Body of pancreas (tissue), 4 donors: ENCODE results near the gene MZF1. TPM values are rescaled to one million over a fixed set of nuclear protein-coding genes. Genes with fewer than 3 reads are reported as not detected.
A peak's percentile ranks its signal among the peaks of the same experiment; 100 is the strongest.

Experiments used
- ATAC-seq: fragments of 150-250 bp; one replicate; pipeline ENCODE4 v1.9.1; 2016
- DNase-seq, 4 donors: peaks; one replicate each; pipeline ENCODE4 v3.0.0-alpha.2; 2019
- H3K27ac ChIP-seq, 4 donors: fragments of 200-600 bp; sonication (generic); 1 replicate in 3 of 4; 2 replicates in 1 of 4; pipeline versions ENCODE4 v1.5.1 to v1.6.1; 2016 to 2019; ENCODE audit warnings: mild to moderate bottlenecking in 1 of 4, mixed read lengths in 1 of 4, moderate library complexity in 1 of 4
- H3K27me3 ChIP-seq, 2 donors: fragments of 200-600 bp; sonication (generic); one replicate each; pipeline ENCODE4 v1.6.0; 2016; ENCODE audit warnings: mild to moderate bottlenecking in 1 of 2
- H3K36me3 ChIP-seq, 2 donors: fragments of 200-600 bp; sonication (generic); replicated peaks in 1 of 2; 2 replicates each; pipeline ENCODE4 v1.5.1; 2016; ENCODE audit warnings: low read depth in 2 of 2; ENCODE audit not compliant: insufficient read depth in 1 of 2
- H3K4me1 ChIP-seq: fragments of 200-600 bp; sonication (generic); one replicate; pipeline ENCODE4 v1.6.0; 2016
- H3K4me3 ChIP-seq, 2 donors: fragments of 200-600 bp; sonication (generic); 1 replicate in 1 of 2; 2 replicates in 1 of 2; pipeline ENCODE4 v1.5.1; 2016 to 2019
- H3K9me3 ChIP-seq, 3 donors: fragments of 200-600 bp; sonication (generic); 1 replicate in 2 of 3; 2 replicates in 1 of 3; pipeline ENCODE4 v1.5.1; 2016
- CTCF ChIP-seq, 7 experiments: fragments of 450-650 bp in 4 of 7; fragments of 200-600 bp in 3 of 7; sonication (generic) in 3 of 7; IDR thresholded peaks; one replicate each; pipeline ENCODE4 v1.5.1; 2016 to 2019; ENCODE audit warnings: antibody characterized with exemption in 7 of 7
- POLR2A ChIP-seq, 3 donors: fragments of 450-650 bp; IDR thresholded peaks; one replicate each; pipeline ENCODE4 v1.6.1; 2016; ENCODE audit warnings: antibody characterized with exemption in 3 of 3, mild to moderate bottlenecking in 2 of 3
- WGBS, 2 donors: methylation state at CpG; one replicate each; pipeline ENCODE4 v1.1.5; 2017; 5-methylcytosine and 5-hydroxymethylcytosine counted together
- intact Hi-C: fragments of 100-400 bp; cut with DNase I; formaldehyde crosslinking; loops from one replicate; pipeline ENCODE4 v1.15.1; 2023
- total RNA-seq, 2 donors: library from RNA; depleted of rRNA; stranded (reverse); fragments of >200 nt; gene quantifications; one replicate each; pipeline ENCODE4 v1.1.0, GENCODE V29; 2016

MZF1 gene
- total RNA-seq, 2 donors from 2014 or later: 31.4 to 59.3 TPM

DNA sequence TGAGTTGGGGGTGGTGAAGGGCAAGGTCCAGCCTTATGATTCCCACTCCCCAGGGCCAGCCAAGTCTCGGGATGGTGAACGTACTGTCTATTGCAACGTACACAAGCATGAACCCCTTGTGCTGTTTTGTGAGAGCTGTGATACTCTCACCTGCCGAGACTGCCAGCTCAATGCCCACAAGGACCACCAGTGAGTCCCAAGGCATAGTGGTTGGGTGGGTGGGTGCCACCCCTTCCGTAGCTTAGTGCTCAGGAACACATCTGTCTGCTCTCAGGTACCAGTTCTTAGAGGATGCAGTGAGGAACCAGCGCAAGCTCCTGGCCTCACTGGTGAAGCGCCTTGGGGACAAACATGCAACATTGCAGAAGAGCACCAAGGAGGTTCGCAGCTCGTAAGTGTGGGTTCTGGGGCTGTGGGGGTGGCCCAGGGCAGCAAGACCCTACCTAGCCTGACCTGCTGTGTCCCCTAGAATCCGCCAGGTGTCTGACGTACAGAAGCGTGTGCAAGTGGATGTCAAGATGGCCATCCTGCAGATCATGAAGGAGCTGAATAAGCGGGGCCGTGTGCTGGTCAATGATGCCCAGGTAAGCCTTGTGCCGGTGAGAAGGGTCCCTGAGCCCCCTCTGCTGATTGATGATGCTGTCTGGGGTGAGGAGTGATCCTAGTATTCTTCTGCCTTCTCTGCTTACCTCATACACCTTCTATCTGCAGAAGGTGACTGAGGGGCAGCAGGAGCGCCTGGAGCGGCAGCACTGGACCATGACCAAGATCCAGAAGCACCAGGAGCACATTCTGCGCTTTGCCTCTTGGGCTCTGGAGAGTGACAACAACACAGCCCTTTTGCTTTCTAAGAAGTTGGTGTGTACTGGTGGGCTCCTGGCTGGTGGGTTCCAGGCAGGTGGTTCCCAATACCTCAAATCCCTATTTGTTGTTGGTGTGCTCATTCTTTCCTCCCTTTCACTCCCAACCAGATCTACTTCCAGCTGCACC, 25.5 kb downstream of the MZF1 start:
- intact Hi-C loops: no loop called here
- H3K36me3 ChIP-seq: peaks cover 12 to 43% of the 10 kb centered on the region in 2 donors
- H3K4me1 ChIP-seq: peaks cover 27% of the 10 kb centered on the region
- no peaks in the 10 kb centered on the region for H3K9me3 ChIP-seq
- H3K27me3 ChIP-seq: no peaks in the 10 kb centered on the region
- ATAC-seq (no peak), DNase-seq (no peak)
- 84 to 88% methylated on average over 10 to 18 of the region's 18 CpGs for WGBS, 2 donors
- H3K4me3 ChIP-seq: no peak overlapping the region
- TF ChIP-seq CTCF (IDR thresholded peaks at IDR 0.05) (no peak), POLR2A (IDR thresholded peaks at IDR 0.05) (no peak)
- no peak overlapping the region for H3K27ac ChIP-seq

GRCh38 chr19:58546019-58546530, 27.1 kb downstream of the MZF1 start:
- Histone ChIP-seq H3K4me3 (peak overlapping the region in 1 of 2 donors; percentile 85), H3K36me3 (peaks cover 12 to 38% of the 10 kb centered on the region in 2 donors), H3K4me1 (peaks cover 27% of the 10 kb centered on the region), H3K27me3 (no peaks in the 10 kb centered on the region), H3K9me3 (no peaks in the 10 kb centered on the region), H3K27ac (peak overlapping the region in 1 of 4 donors; percentile 99)
- ATAC-seq (no peak), DNase-seq (no peak)
- WGBS, 2 donors: 6 to 14% methylated on average over 1 of the region's 1 CpG
- TF ChIP-seq CTCF (IDR thresholded peaks at IDR 0.05) (no peak), POLR2A (IDR thresholded peaks at IDR 0.05) (no peak)
- intact Hi-C loops: no loop called here

DNA sequence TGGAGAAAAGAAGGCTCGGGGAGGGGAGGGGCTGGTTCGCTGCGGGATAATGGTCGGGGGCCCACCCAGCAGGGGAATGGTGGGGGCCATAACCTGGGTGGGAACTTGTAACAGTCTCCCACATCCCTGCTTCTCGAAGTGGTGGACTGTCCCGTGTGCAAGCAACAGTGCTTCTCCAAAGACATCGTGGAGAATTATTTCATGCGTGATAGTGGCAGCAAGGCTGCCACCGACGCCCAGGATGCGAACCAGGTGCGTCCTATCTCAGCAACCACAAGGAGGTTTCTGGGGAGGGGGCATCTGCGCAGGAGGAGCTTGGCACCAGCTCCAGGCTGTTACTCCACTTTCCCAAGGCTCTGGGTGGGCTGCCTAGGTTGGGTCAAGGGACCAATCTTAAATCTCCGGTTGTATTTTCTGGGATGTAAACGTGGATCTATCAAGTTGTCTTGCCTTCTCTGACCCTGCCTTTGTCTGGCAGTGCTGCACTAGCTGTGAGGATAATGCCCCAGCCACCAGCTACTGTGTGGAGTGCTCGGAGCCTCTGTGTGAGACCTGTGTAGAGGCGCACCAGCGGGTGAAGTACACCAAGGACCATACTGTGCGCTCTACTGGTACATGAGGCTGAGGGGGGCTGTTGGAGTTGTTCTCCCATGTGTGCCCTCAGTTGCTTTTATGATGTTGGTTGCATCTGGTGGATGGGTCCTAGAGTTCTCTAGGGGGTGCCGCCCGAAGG, 27.7 kb downstream of the MZF1 start:
- intact Hi-C loops: no loop called here
- H3K27ac ChIP-seq: peak overlapping the region; percentile 70 to 99 (median 98)
- peaks cover 12 to 32% of the 10 kb centered on the region in 2 donors for H3K36me3 ChIP-seq
- TF ChIP-seq POLR2A (IDR thresholded peaks at IDR 0.05) (no peak), CTCF (IDR thresholded peaks at IDR 0.05) (no peak)
- 5 to 9% methylated on average over 11 to 21 of the region's 21 CpGs for WGBS, 2 donors
- DNase-seq (no peak), ATAC-seq (no peak)
- peak overlapping the region; percentile 66 to 85 for H3K4me3 ChIP-seq
- no peaks in the 10 kb centered on the region for H3K9me3 ChIP-seq
- H3K27me3 ChIP-seq: no peaks in the 10 kb centered on the region
- peaks cover 27% of the 10 kb centered on the region for H3K4me1 ChIP-seq

DNA sequence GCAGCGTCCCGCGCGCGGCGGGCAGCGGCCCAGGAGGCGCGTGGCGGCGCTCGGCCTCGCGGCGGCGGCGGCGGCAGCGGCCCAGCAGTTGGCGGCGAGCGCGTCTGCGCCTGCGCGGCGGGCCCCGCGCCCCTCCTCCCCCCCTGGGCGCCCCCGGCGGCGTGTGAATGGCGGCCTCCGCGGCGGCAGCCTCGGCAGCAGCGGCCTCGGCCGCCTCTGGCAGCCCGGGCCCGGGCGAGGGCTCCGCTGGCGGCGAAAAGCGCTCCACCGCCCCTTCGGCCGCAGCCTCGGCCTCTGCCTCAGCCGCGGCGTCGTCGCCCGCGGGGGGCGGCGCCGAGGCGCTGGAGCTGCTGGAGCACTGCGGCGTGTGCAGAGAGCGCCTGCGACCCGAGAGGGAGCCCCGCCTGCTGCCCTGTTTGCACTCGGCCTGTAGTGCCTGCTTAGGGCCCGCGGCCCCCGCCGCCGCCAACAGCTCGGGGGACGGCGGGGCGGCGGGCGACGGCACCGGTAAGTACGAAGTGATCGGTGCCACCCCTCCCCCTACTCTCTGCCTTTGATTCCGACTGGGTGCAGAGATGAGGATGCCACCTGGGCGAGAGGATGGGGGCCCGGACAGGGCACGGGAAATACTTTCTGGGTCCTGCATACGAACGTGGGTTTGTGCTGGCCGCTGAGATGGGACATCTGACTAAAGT, 28.4 kb downstream of the MZF1 start:
- 0% methylated on average over 6 to 71 of the region's 92 CpGs for WGBS, 2 donors
- Histone ChIP-seq H3K27me3 (no peaks in the 10 kb centered on the region), H3K27ac (peak overlapping the region; percentile 93 to 99 (median 98)), H3K4me3 (peak overlapping the region; percentile 66 to 85), H3K36me3 (peaks cover 12 to 24% of the 10 kb centered on the region in 2 donors), H3K4me1 (peaks cover 27% of the 10 kb centered on the region), H3K9me3 (no peaks in the 10 kb centered on the region)
- TF ChIP-seq POLR2A (IDR thresholded peaks at IDR 0.05) (no peak), CTCF (IDR thresholded peaks at IDR 0.05) (no peak)
- intact Hi-C loops: no loop called here
- ATAC-seq (peak; percentile 62), DNase-seq (peak in 1 of 4 donors; percentile 42)
